ENCODE data around the gene RRBP1. TPM values are rescaled to one million over a fixed set of nuclear protein-coding genes. Genes with fewer than 3 reads are reported as not detected.

Gene RRBP1
- total RNA-seq, 1 donor from 2014 or later, result 46.7 TPM

DNA sequence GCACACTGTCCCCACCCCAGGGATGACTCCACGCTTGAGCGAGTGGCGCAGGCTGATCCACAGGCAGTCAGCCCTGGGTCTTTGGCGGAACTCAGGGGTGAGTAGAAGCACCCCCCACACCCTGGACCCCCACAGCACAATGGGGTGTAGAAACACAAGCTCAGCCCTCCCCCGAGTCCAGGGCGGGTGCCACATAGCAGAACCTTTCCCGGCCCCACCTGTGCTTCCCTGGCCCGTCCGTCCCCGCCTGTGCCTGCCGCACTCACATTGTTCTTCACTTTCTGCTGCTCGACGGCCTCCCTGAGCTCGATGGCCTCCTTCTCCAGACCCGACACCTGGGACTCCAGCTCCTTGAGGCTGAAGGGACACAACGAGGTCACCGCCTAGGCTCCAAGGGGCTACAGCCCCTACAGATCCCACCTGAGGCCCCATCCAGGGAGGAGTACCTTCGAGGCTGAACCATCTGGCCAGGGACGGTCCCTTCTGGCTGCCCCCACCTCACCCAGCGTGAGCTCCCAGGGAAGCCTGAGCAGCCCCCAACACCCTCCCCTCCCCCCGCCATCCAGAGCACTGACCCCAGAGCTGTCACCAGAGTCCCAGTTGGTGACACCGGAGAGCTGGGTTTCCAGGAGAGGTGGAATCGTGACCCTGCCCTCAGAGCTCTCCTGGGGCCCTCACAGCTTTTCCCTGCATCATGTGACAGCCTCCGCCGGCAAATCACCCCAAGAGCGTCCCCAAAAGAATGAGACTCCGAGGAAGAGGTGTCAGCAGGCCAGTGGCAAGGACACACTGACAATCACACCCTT lies 56.6 kb downstream of the RRBP1 start:
- peaks cover 3% of the 10 kb centered on the region for H3K36me3 Mint-ChIP-seq (ENCODE audit: low read depth)
- TF ChIP-seq, protein P1, sequence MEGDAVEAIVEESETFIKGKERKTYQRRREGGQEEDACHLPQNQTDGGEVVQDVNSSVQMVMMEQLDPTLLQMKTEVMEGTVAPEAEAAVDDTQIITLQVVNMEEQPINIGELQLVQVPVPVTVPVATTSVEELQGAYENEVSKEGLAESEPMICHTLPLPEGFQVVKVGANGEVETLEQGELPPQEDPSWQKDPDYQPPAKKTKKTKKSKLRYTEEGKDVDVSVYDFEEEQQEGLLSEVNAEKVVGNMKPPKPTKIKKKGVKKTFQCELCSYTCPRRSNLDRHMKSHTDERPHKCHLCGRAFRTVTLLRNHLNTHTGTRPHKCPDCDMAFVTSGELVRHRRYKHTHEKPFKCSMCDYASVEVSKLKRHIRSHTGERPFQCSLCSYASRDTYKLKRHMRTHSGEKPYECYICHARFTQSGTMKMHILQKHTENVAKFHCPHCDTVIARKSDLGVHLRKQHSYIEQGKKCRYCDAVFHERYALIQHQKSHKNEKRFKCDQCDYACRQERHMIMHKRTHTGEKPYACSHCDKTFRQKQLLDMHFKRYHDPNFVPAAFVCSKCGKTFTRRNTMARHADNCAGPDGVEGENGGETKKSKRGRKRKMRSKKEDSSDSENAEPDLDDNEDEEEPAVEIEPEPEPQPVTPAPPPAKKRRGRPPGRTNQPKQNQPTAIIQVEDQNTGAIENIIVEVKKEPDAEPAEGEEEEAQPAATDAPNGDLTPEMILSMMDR (conservative IDR thresholded peaks at IDR 0.05), result no peak

DNA sequence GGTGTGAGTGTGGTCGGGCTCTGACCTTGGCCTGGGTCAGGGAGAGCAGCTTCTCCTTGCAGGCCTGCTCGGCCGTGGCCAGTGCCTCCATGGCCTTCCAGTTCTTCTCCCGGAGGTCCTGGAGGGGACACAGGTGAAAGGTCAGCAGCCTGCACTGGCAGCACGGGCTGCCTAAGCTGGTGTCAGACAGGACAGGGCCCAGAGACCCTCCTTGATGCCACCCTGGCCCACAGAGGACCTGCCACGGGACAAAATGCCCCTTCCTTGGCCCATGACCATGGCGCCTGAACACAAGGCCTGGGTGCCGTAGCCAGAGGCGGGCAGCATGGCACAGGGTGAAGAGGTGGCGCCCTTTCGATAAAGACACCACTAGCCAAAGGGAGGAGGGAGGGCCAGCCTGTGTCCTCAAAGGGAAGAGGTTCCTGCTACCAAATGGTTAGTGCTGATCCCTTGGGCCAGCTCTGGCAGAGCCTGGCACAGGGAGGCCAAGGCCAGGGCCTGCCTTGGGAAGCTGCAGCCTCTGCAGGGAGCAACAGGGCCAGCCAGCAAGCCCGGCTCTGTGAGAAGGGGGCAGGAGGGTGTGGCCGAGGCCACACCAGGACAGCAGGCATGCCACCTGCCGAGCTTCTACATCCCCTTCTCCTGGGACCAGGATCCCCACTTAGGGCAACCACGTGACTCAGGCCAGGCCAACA lies 57.3 kb downstream of the RRBP1 start:
- H3K27me3 Mint-ChIP-seq (ENCODE audit: low read depth), result no peaks in the 10 kb centered on the region
- no peaks in the 10 kb centered on the region for H3K9me3 Mint-ChIP-seq
- H3K4me1 Mint-ChIP-seq, result peaks cover 3% of the 10 kb centered on the region
- DNase-seq (ENCODE audit: low read depth, low spot score), result no peak
- peaks cover 3% of the 10 kb centered on the region for H3K36me3 Mint-ChIP-seq (ENCODE audit: low read depth)
- H3K4me3 Mint-ChIP-seq, result no peak overlapping the region
- H3K27ac Mint-ChIP-seq (ENCODE audit: unreplicated experiment), result no peak overlapping the region
- TF ChIP-seq, protein P1 (conservative IDR thresholded peaks at IDR 0.05), result no peak

More for the DNA sequence above, 56.6 kb downstream of the RRBP1 start:
- H3K27ac Mint-ChIP-seq (ENCODE audit: unreplicated experiment), result peak overlapping the region; percentile 57
- DNase-seq (ENCODE audit: low read depth, low spot score), result no peak
- H3K27me3 Mint-ChIP-seq (ENCODE audit: low read depth), result no peaks in the 10 kb centered on the region
- H3K4me3 Mint-ChIP-seq, result no peak overlapping the region
- H3K4me1 Mint-ChIP-seq, result peaks cover 3% of the 10 kb centered on the region
- no peaks in the 10 kb centered on the region for H3K9me3 Mint-ChIP-seq

DNA sequence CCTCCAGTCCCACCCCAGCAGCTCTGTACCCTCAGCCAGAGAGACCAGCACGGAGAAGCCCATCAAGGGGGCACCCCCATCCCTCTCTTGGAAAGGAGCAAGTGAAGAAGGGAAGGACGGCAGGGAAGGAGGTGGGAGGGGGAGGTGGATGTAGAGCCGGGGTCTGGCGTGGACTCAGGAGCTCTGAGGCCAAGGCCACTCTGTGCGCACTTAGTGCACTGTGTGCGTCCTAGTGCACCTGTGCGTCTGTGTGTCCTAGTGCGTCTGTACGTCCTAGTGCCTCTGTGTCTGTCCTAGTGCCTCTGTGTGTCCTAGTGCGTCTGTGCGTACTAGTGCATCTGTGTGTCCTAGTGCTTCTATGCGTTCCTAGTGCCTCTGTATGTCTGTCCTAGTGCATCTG lies 58.0 kb downstream of the RRBP1 start:
- Mint-ChIP-seq H3K9me3 (no peaks in the 10 kb centered on the region), H3K27me3 (ENCODE audit: low read depth) (no peaks in the 10 kb centered on the region), H3K27ac (ENCODE audit: unreplicated experiment) (no peak overlapping the region), H3K36me3 (ENCODE audit: low read depth) (peaks cover 3% of the 10 kb centered on the region), H3K4me3 (no peak overlapping the region), H3K4me1 (peaks cover 3% of the 10 kb centered on the region)
- DNase-seq (ENCODE audit: low read depth, low spot score), result no peak
- TF ChIP-seq, protein P1 (conservative IDR thresholded peaks at IDR 0.05), result no peak

DNA sequence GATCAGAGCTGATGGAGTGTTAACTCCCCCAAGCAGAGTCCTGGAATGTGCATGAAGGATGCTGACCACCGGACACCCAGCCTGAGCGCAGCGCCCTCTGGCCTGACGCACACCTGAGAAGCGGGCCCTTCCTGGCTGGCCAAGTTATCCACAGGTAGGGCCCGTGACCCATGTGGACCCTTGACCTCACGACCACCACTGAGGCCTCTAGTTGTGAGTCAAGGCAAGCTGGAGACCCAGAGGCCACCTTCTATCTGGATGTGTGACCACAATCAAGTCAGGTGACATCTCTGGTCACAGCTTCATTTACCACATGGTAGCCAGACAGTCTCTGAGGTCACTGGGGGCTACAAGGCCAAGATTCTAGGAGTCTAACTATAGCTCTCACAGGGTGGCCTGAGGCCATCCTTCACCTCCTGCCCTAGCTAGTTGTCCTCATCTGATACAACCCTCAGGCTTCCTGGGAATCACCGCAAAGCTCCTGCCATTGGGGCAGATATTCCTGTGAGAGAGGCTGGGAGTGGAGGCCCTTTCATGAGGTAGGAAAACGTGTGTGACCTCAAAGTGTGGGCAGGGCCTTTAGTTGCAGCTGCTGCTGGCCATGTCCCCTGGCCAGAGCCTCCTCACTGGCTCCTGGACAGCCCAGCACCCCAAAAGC lies 59.1 kb downstream of the RRBP1 start:
- Mint-ChIP-seq H3K27me3 (ENCODE audit: low read depth) (no peaks in the 10 kb centered on the region), H3K27ac (ENCODE audit: unreplicated experiment) (no peak overlapping the region), H3K36me3 (ENCODE audit: low read depth) (peaks cover 3% of the 10 kb centered on the region), H3K4me3 (no peak overlapping the region), H3K4me1 (no peaks in the 10 kb centered on the region), H3K9me3 (no peaks in the 10 kb centered on the region)
- no peak for DNase-seq (ENCODE audit: low read depth, low spot score)
- TF ChIP-seq, protein P1 (conservative IDR thresholded peaks at IDR 0.05), result no peak

DNA sequence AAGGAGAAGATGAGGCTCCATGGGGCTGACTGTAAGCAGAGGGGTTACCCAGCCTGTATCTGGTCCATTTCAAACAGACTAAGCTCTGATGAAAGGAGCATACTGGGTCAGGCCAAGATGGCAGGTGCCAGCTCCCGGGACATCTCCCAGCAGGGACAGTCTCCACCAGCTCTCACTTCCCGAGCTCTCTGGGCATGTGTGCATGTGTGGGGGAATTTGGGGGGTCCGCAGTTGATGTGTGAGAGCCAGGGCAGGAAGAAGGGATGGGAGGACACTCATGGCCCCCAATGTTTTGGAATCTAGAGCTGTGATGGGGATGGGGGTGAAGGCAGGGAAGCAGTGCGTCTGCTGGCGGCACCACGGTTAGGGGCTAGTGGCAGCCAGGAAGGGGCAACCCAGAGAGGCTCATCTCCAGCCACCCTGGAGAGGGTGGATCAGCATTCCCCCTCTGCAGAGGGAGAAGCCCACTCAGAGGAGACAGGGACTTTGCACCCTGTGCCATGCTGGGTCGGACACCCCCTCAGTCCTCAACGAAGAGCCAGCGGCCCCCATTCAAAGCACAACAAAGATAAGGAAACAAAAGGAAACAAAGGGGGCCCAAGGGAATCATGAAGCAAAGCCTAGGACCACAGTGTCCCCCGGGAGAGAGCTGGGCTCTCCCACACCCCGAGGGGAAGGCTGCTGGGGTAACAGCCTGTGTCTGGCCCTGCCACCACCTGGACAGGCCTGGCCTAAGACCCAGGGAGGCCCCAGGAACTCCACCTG lies 59.8 kb downstream of the RRBP1 start:
- Mint-ChIP-seq H3K4me1 (no peaks in the 10 kb centered on the region), H3K36me3 (ENCODE audit: low read depth) (peaks cover 3% of the 10 kb centered on the region), H3K27me3 (ENCODE audit: low read depth) (no peaks in the 10 kb centered on the region), H3K27ac (ENCODE audit: unreplicated experiment) (no peak overlapping the region), H3K9me3 (no peaks in the 10 kb centered on the region), H3K4me3 (no peak overlapping the region)
- DNase-seq (ENCODE audit: low read depth, low spot score), result no peak
- TF ChIP-seq, protein P1 (conservative IDR thresholded peaks at IDR 0.05), result no peak

All from neural crest cell (in vitro differentiated cells).